HCT116 (cell line): ENCODE data around the gene PNPLA2. TPM values are rescaled to one million over a fixed set of nuclear protein-coding genes. Genes with fewer than 3 reads are reported as not detected.

Source experiments
- ATAC-seq: fragments of 200-7000 bp; cut with Tn5 transposase; 2 replicates; pipeline ENCODE4 v1.9.1; 2020; ENCODE audit warnings: mild to moderate bottlenecking, moderate library complexity
- BruUV-seq: library from RNA; stranded (reverse); fragments of 400-500 nt; replicated peaks from 2 replicates; lab custom pipeline; 2021; lab: Mats Ljungman, UMichigan
- CTCF ChIA-PET: fragments of 300-600 bp; sonication (Branson Sonifier 250); formaldehyde crosslinking; loops from one replicate; lab custom pipeline; 2021; ENCODE audit warnings: antibody characterized with exemption; lab: Charles Lee
- POLR2A ChIA-PET: fragments of 300-600, 350-600 bp; sonication (Branson Sonifier 250); formaldehyde crosslinking; loops from one replicate; lab custom pipeline; 2021; ENCODE audit warnings: antibody characterized with exemption; lab: Charles Lee
- RAD21 ChIA-PET, 2 experiments: fragments of 300-600 bp; sonication (Branson Sonifier 250); formaldehyde crosslinking; loops; one replicate each; lab custom pipeline; 2023; ENCODE audit warnings: low total read pairs in 2 of 2; ENCODE audit not compliant: uncharacterized antibody in 2 of 2, unreplicated experiment in 2 of 2, low non-redundant PET in 1 of 2; lab: Charles Lee
- DNase-seq: peaks from one replicate; pipeline ENCODE4 v3.0.0-alpha.2; 2010; ENCODE audit warnings: low read depth, low spot score
- H2AFZ ChIP-seq: fragments of 200-600 bp; shearing (Covaris generic), sonication (generic); 2 replicates; pipeline ENCODE4 v1.6.1; 2017; ENCODE audit warnings: low read depth, mixed run types, mixed read lengths, antibody characterized with exemption, low read length; ENCODE audit not compliant: poor library complexity, severe bottlenecking
- H3K27ac ChIP-seq: 2 replicates; pipeline ENCODE4 v1.5.1; 2012; ENCODE audit warnings: low read depth, low read length
- H3K27me3 ChIP-seq: fragments of 200-600 bp; sonication (generic); 2 replicates; pipeline ENCODE4 v1.6.1; 2016; ENCODE audit warnings: mixed run types, low read length, mixed read lengths; ENCODE audit not compliant: insufficient read depth
- H3K36me3 ChIP-seq, 2 experiments: fragments of 200-500 bp in 1 of 2; fragments of 200-600 bp in 1 of 2; sonication (Bioruptor generic) in 1 of 2; sonication (generic) in 1 of 2; 2 replicates each; pipeline versions ENCODE4 v1.5.1 to v1.6.1; 2014 to 2016; ENCODE audit warnings: low read length in 2 of 2, inconsistent platforms in 1 of 2, mixed read lengths in 1 of 2, mixed run types in 1 of 2; ENCODE audit not compliant: insufficient read depth in 2 of 2, control insufficient read depth in 1 of 2
- H3K4me1 ChIP-seq, 2 experiments: fragments of 200-600 bp in 1 of 2; sonication (generic) in 1 of 2; 2 replicates each; pipeline versions ENCODE4 v1.5.1 to v1.6.1; 2012 to 2017; ENCODE audit warnings: low read length in 2 of 2, inconsistent platforms in 1 of 2, mild to moderate bottlenecking in 1 of 2, mixed read lengths in 1 of 2, mixed run types in 1 of 2, moderate library complexity in 1 of 2; ENCODE audit not compliant: insufficient read depth in 2 of 2, control insufficient read depth in 1 of 2
- H3K4me2 ChIP-seq: fragments of 200-600 bp; sonication (generic); 2 replicates; pipeline ENCODE4 v1.6.1; 2017; ENCODE audit warnings: mixed run types, low read length, mixed read lengths
- H3K4me3 ChIP-seq, 2 experiments: fragments of 200-600 bp in 1 of 2; sonication (generic) in 1 of 2; replicated peaks in 1 of 2; 2 replicates each; pipeline ENCODE4 v1.5.1; 2011 to 2016; ENCODE audit warnings: low read length in 2 of 2, control low read depth in 1 of 2, low read depth in 1 of 2, mild to moderate bottlenecking in 1 of 2, mixed read lengths in 1 of 2, mixed run types in 1 of 2
- H3K79me2 ChIP-seq: fragments of 200-600 bp; sonication (generic); 2 replicates; pipeline ENCODE4 v1.6.1; 2017; ENCODE audit warnings: mild to moderate bottlenecking, mixed run types, low read length, moderate library complexity, mixed read lengths; ENCODE audit not compliant: insufficient read depth
- H3K9ac ChIP-seq: fragments of 200-600 bp; sonication (generic); 2 replicates; pipeline ENCODE4 v1.6.1; 2016; ENCODE audit warnings: low read length, mixed read lengths
- H3K9me2 ChIP-seq: fragments of 200-600 bp; sonication (generic), shearing (Covaris generic); 2 replicates; pipeline ENCODE4 v1.6.1; 2017; ENCODE audit warnings: mixed run types, mild to moderate bottlenecking, moderate library complexity; ENCODE audit not compliant: insufficient read depth
- H3K9me3 ChIP-seq, 2 experiments: fragments of 200-500 bp in 1 of 2; fragments of 200-600 bp in 1 of 2; sonication (Bioruptor generic) in 1 of 2; sonication (generic) in 1 of 2; 2 replicates each; pipeline ENCODE4 v1.6.1; 2014 to 2017; ENCODE audit warnings: low read length in 2 of 2, mixed read lengths in 2 of 2, inconsistent platforms in 1 of 2, low read depth in 1 of 2, mild to moderate bottlenecking in 1 of 2, mixed run types in 1 of 2, moderate library complexity in 1 of 2; ENCODE audit not compliant: control insufficient read depth in 1 of 2, insufficient read depth in 1 of 2
- H4K20me1 ChIP-seq: fragments of 200-600 bp; sonication (generic), shearing (Covaris generic); 2 replicates; pipeline ENCODE4 v1.6.1; 2017; ENCODE audit warnings: mixed run types, mild to moderate bottlenecking, moderate library complexity; ENCODE audit not compliant: insufficient read depth
- CEBPB ChIP-seq: IDR thresholded peaks from 2 replicates; pipeline ENCODE4 v1.6.1; 2012; ENCODE audit warnings: low read depth
- ELF1 ChIP-seq: IDR thresholded peaks from 2 replicates; pipeline ENCODE4 v1.6.1; 2012; ENCODE audit warnings: low read depth, borderline replicate concordance
- POLR2A ChIP-seq: IDR thresholded peaks from 2 replicates; pipeline ENCODE4 v1.7.0; 2011; ENCODE audit warnings: borderline replicate concordance; ENCODE audit not compliant: insufficient read depth, insufficient read length; ENCODE audit errors: extremely low read depth
- RAD21 ChIP-seq: IDR thresholded peaks from 2 replicates; pipeline ENCODE4 v1.6.1; 2012; ENCODE audit warnings: low read depth, mild to moderate bottlenecking
- SIN3A ChIP-seq: IDR thresholded peaks from 2 replicates; pipeline ENCODE4 v1.6.1; 2012; ENCODE audit warnings: low read depth
- YY1 ChIP-seq: IDR thresholded peaks from 2 replicates; pipeline ENCODE4 v1.6.1; 2011; ENCODE audit warnings: low read length, low read depth, moderate library complexity, mild to moderate bottlenecking; ENCODE audit not compliant: insufficient replicate concordance; ENCODE audit errors: extremely low read depth
- intact Hi-C: fragments of 100-400 bp; cut with micrococcal nuclease; formaldehyde crosslinking; loops from 2 replicates; pipeline ENCODE4 v1.10.0; 2022
- total RNA-seq: library from RNA; stranded (reverse); gene quantifications from one replicate; pipeline ENCODE4 v1.2.1, GENCODE V29; 2021; ENCODE audit not compliant: unreplicated experiment
- TF ChIP-seq, protein P1 (sequence below): IDR thresholded peaks from 2 replicates; pipeline ENCODE4 v1.6.1; 2012; ENCODE audit warnings: low read depth

PNPLA2 gene
- total RNA-seq, 1 experiment from 2014 or later: 124 TPM

DNA sequence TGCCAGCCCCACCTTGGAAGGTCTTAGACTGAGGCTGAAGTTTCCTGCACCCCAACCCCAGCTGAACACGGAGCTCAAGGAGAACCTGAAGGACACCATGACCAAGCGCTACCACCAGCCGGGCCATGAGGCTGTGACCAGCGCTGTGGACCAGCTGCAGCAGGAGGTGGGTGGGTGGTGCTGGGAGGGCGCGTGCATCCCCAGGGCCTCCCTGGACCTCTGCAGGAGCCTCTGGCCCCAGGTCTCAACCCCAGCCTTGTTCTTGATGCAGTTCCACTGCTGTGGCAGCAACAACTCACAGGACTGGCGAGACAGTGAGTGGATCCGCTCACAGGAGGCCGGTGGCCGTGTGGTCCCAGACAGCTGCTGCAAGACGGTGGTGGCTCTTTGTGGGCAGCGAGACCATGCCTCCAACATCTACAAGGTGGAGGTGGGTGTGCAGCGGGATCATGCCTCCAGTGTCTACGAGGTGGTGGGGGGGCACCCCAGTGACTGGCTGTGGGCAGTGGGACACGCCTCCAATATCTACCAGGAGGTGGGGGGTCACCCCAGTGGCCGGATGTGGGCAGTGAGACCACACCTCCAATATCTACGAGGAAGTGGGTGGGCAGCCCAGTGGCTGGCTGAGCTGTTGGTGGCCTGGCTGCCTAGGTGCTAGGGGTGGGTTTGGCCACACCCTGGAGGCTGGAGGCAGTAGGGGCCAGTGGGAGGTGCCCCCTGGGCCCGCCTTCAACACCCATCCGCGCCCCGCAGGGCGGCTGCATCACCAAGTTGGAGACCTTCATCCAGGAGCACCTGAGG is 18.7 kb downstream of the PNPLA2 start (continued):
- TF ChIP-seq CEBPB (no peak), RAD21 (no peak)
- TF ChIP-seq, all 23 proteins: peak for 0

- CTCF ChIA-PET: interaction anchor here (1.0 kb wide), 1 partner anchor 29 kb away, joined by 7 read pairs; the partner anchor contains the start of gene RPLP2
- Histone ChIP-seq H3K4me1 (peaks cover 34 to 72% of the 10 kb centered on the region in 2 experiments), H3K4me3 (no peak overlapping the region), H2AFZ (no peak overlapping the region), H3K4me2 (peak overlapping the region; percentile 92; the same call in 1 of the 2 replicates), H3K27ac (peak overlapping the region; percentile 97), H3K9ac (peak overlapping the region; percentile 17; the same call in 1 of the 2 replicates), H3K79me2 (peaks cover 85% of the 10 kb centered on the region), H3K27me3 (no peaks in the 10 kb centered on the region), H3K36me3 (peaks cover 3 to 44% of the 10 kb centered on the region in 2 experiments; a peak in 3 of 4 replicates), H3K9me2 (no peaks in the 10 kb centered on the region), H3K9me3 (no peaks in the 10 kb centered on the region), H4K20me1 (peaks cover 23% of the 10 kb centered on the region; the same call in 1 of the 2 replicates)
- TF ChIP-seq POLR2A: no peak
- TF ChIP-seq SIN3A: no peak
- TF ChIP-seq YY1: no peak
- TF ChIP-seq, protein P1, sequence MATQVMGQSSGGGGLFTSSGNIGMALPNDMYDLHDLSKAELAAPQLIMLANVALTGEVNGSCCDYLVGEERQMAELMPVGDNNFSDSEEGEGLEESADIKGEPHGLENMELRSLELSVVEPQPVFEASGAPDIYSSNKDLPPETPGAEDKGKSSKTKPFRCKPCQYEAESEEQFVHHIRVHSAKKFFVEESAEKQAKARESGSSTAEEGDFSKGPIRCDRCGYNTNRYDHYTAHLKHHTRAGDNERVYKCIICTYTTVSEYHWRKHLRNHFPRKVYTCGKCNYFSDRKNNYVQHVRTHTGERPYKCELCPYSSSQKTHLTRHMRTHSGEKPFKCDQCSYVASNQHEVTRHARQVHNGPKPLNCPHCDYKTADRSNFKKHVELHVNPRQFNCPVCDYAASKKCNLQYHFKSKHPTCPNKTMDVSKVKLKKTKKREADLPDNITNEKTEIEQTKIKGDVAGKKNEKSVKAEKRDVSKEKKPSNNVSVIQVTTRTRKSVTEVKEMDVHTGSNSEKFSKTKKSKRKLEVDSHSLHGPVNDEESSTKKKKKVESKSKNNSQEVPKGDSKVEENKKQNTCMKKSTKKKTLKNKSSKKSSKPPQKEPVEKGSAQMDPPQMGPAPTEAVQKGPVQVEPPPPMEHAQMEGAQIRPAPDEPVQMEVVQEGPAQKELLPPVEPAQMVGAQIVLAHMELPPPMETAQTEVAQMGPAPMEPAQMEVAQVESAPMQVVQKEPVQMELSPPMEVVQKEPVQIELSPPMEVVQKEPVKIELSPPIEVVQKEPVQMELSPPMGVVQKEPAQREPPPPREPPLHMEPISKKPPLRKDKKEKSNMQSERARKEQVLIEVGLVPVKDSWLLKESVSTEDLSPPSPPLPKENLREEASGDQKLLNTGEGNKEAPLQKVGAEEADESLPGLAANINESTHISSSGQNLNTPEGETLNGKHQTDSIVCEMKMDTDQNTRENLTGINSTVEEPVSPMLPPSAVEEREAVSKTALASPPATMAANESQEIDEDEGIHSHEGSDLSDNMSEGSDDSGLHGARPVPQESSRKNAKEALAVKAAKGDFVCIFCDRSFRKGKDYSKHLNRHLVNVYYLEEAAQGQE: no peak
- no peak for TF ChIP-seq RAD21
- no peak for TF ChIP-seq ELF1
- RAD21 ChIA-PET: no interaction called here
- POLR2A ChIA-PET: interaction anchor here (0.6 to 1.2 kb wide), 3 partner anchors 16 to 42 kb away, joined by 3 to 6 read pairs (median 4); no protein-coding TSS in a partner anchor
- BruUV-seq: no TSS peak
- intact Hi-C loops: no loop called here
- DNase-seq: no peak
- ATAC-seq: no peak
These were observed 19.2 kb downstream of the PNPLA2 start for GRCh38 chr11:837990-838307.
